MM.1S (cell line): Measurements from ENCODE around the gene CCDC8.

ENCODE experiments used
- DNase-seq: peaks from one replicate; pipeline ENCODE4 v3.0.0-alpha.2; 2015
- H2AFZ ChIP-seq: fragments of 300-600 bp; sonication (generic); 2 replicates; pipeline ENCODE4 v1.6.0; 2016; ENCODE audit warnings: antibody characterized with exemption, low read length
- H3F3A ChIP-seq: fragments of 300-600 bp; sonication (generic); 2 replicates; pipeline ENCODE4 v1.6.1; 2016; ENCODE audit warnings: mild to moderate bottlenecking, antibody characterized with exemption, low read length, moderate library complexity, mixed read lengths; ENCODE audit not compliant: insufficient read depth
- H3K27ac ChIP-seq: fragments of 300-600 bp; sonication (generic); 2 replicates; pipeline ENCODE4 v1.5.1; 2016; ENCODE audit warnings: mild to moderate bottlenecking, low read length
- H3K27me3 ChIP-seq: fragments of 300-600 bp; sonication (generic); replicated peaks from 2 replicates; pipeline ENCODE4 v1.6.0; 2016; ENCODE audit warnings: low read length; ENCODE audit not compliant: insufficient read depth
- H3K36me3 ChIP-seq: fragments of 300-600 bp; sonication (generic); replicated peaks from 2 replicates; pipeline ENCODE4 v1.6.1; 2016; ENCODE audit warnings: mild to moderate bottlenecking, low read length, mixed read lengths; ENCODE audit not compliant: insufficient read depth
- H3K4me1 ChIP-seq: fragments of 300-600 bp; sonication (generic); 2 replicates; pipeline ENCODE4 v1.6.1; 2016; ENCODE audit warnings: low read length, mixed read lengths
- H3K4me2 ChIP-seq: fragments of 300-600 bp; sonication (generic); 2 replicates; pipeline ENCODE4 v1.6.0; 2016; ENCODE audit warnings: low read depth, low read length
- H3K4me3 ChIP-seq: fragments of 300-600 bp; sonication (generic); 2 replicates; pipeline ENCODE4 v1.5.1; 2016; ENCODE audit warnings: low read length, mixed read lengths
- H3K79me2 ChIP-seq: fragments of 300-600 bp; sonication (generic); 2 replicates; pipeline ENCODE4 v1.6.1; 2016; ENCODE audit warnings: mixed run types, low read length, mixed read lengths
- H3K9ac ChIP-seq: fragments of 300-600 bp; sonication (generic); 2 replicates; pipeline ENCODE4 v1.6.1; 2016; ENCODE audit warnings: low read length, mixed read lengths
- H3K9me2 ChIP-seq: fragments of 300-600 bp; sonication (generic); replicated peaks from 2 replicates; pipeline ENCODE4 v1.6.1; 2016; ENCODE audit warnings: mild to moderate bottlenecking, low read length, mixed read lengths; ENCODE audit not compliant: insufficient read depth
- H3K9me3 ChIP-seq: fragments of 300-600 bp; sonication (generic); replicated peaks from 2 replicates; pipeline ENCODE4 v1.6.1; 2016; ENCODE audit warnings: mild to moderate bottlenecking, low read length, mixed read lengths; ENCODE audit not compliant: insufficient read depth
- H4K20me1 ChIP-seq: fragments of 300-600 bp; sonication (generic); 2 replicates; pipeline ENCODE4 v1.6.1; 2016; ENCODE audit warnings: mild to moderate bottlenecking, low read length, moderate library complexity, mixed read lengths; ENCODE audit not compliant: insufficient read depth
- EZH2 ChIP-seq: fragments of 300-600 bp; sonication (generic); optimal IDR thresholded peaks from 2 replicates; pipeline ENCODE3; 2017; ENCODE audit warnings: low read depth, mild to moderate bottlenecking, antibody characterized with exemption, low read length, mixed read lengths
- EZH2phosphoT487 ChIP-seq: fragments of 300-600 bp; sonication (generic); IDR thresholded peaks from 2 replicates; pipeline ENCODE4 v1.6.1; 2018; ENCODE audit warnings: antibody characterized with exemption, low read length
- TF ChIP-seq, protein P1 (sequence below): fragments of 300-600 bp; sonication (generic); IDR thresholded peaks from 2 replicates; pipeline ENCODE4 v1.5.1; 2016; ENCODE audit warnings: antibody characterized with exemption, low read length, mixed read lengths

The CCDC8 gene

DNA sequence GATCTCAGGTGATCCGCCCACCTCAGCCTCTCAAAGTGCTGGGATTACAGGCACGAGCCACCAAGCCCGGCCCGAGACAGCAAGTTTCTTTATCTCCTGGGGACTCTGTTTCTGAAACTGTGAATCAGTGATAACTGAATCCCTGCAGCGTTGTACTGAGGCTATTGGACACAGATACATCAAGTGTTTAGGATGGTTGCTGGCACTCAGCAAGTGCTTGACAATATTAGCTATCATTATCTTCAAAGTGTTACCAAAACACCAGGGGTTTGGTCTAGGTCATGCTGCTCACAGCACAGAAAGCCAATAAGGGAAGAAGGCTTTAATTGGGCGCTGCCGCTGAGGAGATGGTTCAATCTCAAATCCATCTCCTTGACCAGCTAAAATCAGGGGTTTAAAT is 35.9 kb upstream of the CCDC8 start:
- DNase-seq, result no peak
- H3K9ac ChIP-seq, result no peak overlapping the region

DNA sequence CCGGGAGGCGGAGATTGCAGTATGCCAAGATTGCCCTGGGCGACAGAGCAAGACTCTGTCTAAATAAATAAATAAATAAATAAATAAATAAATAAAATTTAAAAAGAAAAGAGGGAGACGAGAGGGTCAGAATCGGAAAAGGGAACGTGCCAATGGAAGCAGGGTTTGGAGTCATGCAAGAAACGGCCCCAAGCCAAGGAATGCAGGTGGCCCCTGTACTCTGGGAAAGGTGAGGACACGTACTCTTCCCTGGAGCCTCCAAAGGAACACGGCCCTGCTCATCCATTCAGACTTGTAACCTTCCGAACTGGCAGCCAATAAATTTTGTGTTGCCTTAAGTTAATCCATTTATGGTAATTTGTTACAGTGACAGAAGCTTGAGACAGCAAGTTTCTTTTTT is 35.2 kb upstream of the CCDC8 start:
- no peaks in the 10 kb centered on the region for H3K36me3 ChIP-seq
- no peaks in the 10 kb centered on the region for H4K20me1 ChIP-seq
- no peaks in the 10 kb centered on the region for H3K79me2 ChIP-seq
- no peak for DNase-seq
- no peak overlapping the region for H3K9ac ChIP-seq
- H3K9me3 ChIP-seq, result no peaks in the 10 kb centered on the region
- H3K27me3 ChIP-seq, result peaks cover 80% of the 10 kb centered on the region
- no peak overlapping the region for H3K4me3 ChIP-seq
- H3K4me2 ChIP-seq, result no peak overlapping the region
- no peak overlapping the region for H2AFZ ChIP-seq
- H3F3A ChIP-seq, result no peaks in the 10 kb centered on the region
- H3K9me2 ChIP-seq, result no peaks in the 10 kb centered on the region
- no peaks in the 10 kb centered on the region for H3K4me1 ChIP-seq
- no peak overlapping the region for H3K27ac ChIP-seq
- TF ChIP-seq EZH2phosphoT487 (no peak), EZH2 (no peak)
- TF ChIP-seq, protein P1, sequence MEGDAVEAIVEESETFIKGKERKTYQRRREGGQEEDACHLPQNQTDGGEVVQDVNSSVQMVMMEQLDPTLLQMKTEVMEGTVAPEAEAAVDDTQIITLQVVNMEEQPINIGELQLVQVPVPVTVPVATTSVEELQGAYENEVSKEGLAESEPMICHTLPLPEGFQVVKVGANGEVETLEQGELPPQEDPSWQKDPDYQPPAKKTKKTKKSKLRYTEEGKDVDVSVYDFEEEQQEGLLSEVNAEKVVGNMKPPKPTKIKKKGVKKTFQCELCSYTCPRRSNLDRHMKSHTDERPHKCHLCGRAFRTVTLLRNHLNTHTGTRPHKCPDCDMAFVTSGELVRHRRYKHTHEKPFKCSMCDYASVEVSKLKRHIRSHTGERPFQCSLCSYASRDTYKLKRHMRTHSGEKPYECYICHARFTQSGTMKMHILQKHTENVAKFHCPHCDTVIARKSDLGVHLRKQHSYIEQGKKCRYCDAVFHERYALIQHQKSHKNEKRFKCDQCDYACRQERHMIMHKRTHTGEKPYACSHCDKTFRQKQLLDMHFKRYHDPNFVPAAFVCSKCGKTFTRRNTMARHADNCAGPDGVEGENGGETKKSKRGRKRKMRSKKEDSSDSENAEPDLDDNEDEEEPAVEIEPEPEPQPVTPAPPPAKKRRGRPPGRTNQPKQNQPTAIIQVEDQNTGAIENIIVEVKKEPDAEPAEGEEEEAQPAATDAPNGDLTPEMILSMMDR, result no peak

More for the DNA sequence above, 35.9 kb upstream of the CCDC8 start:
- Histone ChIP-seq H3K4me2 (no peak overlapping the region), H3F3A (no peaks in the 10 kb centered on the region), H3K36me3 (no peaks in the 10 kb centered on the region), H3K4me1 (no peaks in the 10 kb centered on the region), H3K27ac (no peak overlapping the region), H4K20me1 (no peaks in the 10 kb centered on the region), H3K27me3 (peaks cover 82% of the 10 kb centered on the region), H3K4me3 (no peak overlapping the region), H3K9me2 (no peaks in the 10 kb centered on the region), H3K79me2 (no peaks in the 10 kb centered on the region), H3K9me3 (no peaks in the 10 kb centered on the region), H2AFZ (no peak overlapping the region)
- TF ChIP-seq EZH2 (no peak), EZH2phosphoT487 (no peak)
- TF ChIP-seq, protein P1, result no peak

DNA sequence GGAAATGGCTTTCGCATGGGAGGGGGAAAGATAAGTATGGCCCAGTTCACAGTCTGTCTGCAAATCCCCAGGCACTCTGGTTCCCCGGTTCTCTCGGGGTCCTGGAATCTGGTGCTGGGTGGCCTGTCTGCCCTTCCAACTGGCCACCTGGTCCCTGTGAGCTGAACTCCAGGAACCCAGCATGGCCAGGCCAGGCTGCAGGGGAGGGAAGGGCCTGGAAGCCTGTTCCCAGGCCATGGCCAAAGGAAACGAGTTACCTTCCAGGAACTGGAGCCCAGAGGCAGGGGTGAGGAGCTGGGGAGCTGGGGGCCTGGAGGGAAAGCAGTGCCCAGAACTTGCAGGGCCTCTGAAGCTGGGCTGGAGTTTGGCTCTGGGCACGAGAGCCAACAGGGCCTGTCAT is 34.5 kb upstream of the CCDC8 start:
- Histone ChIP-seq H3K79me2 (no peaks in the 10 kb centered on the region), H3K9ac (no peak overlapping the region), H3K9me3 (no peaks in the 10 kb centered on the region), H3K27me3 (peaks cover 80% of the 10 kb centered on the region), H3F3A (no peaks in the 10 kb centered on the region), H3K4me2 (no peak overlapping the region), H3K36me3 (no peaks in the 10 kb centered on the region), H2AFZ (no peak overlapping the region), H4K20me1 (no peaks in the 10 kb centered on the region), H3K27ac (no peak overlapping the region), H3K9me2 (no peaks in the 10 kb centered on the region), H3K4me1 (no peaks in the 10 kb centered on the region), H3K4me3 (no peak overlapping the region)
- no peak for DNase-seq
- TF ChIP-seq EZH2 (no peak), EZH2phosphoT487 (no peak)
- TF ChIP-seq, protein P1, result no peak
